GM18511 (cell line): ENCODE measurements around the gene ZNF502.
"Not testable (repeated sequence)": the region's sequence is repeated elsewhere in the genome, so short reads cannot be mapped to it uniquely, and the experiment has no call there.

Experiments used
- ATAC-seq: cut with Tn5 transposase; IDR thresholded peaks from one replicate; pipeline ENCODE4 v1.9.1; 2021; ENCODE audit warnings: mild to moderate bottlenecking, moderate library complexity; ENCODE audit not compliant: unreplicated experiment

The ZNF502 gene

DNA sequence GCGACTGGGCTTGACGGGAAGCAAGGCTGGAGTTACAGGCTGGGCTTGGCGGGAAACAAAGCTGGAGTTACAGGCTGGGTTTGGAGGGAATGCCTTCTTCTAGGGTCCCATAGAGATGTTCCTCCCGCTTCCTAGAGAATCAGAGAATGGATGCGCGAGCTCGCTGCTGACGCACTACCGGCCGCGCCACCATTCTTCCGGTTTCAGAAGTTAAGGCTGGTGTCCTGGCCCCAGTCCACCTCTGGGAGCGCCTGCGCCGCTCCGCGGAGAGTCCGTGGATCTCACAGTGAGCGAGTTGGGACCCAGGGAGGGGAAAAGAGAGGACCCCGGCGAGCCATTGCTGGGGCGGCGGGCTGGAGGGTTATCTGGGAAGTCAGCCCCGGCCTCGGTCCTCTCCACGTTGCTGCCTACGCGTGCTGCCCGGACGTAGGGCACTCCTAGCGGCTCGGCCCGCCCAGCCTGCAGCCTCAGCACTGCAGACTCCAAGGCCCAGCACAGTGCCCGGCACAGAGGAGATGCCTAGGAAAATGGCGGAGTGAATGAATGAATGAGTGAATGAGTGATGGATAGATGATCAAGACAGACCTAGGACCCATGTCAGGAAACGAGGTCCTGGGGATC is at the start of gene ZNF502:
ZNF502 (plus strand) TSS at position 206 of the 621 bp plus-strand sequence. CDS start 7,602 bp downstream, outside the sequence.
- ATAC-seq = no peak

DNA sequence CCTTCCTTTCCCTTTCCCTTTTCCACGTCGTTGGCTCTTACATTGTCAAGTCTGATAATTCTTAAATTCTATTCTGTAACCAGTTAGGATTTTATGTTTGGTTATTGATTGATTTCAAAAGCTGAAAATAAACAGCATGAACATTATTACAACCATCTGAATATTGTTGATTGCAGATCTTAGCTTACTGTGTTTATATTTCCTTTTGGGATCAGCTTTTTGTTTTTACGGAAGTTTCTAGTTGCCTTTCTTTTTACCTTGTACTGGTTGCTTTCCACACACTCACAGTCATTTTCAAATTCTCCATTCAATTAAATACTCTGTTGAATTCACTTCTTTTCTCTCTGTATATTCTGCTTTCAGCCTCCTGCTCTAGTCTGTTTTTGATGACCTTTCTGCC is 47.3 kb upstream of the ZNF502 start:
- no peak for ATAC-seq

DNA sequence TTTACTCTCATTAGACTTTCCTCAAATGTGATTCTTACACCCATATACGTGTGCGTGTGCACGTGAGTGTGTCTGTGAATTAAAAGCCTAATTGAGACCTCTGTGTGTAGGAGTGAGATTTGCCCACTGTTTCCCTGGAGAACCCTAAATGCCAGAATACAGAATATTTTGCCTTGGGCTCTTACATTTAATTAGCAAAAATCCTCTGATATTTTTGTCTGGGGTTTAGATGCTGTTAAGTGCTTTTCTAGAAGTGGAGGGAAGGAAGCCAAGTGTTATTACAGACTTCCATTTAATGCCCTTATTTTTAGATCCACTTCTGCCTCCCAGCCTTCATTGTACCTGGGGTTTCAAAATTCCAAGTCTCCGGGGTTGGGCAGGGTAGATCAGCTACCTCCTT is 46.1 kb upstream of the ZNF502 start:
- ATAC-seq = no peak

DNA sequence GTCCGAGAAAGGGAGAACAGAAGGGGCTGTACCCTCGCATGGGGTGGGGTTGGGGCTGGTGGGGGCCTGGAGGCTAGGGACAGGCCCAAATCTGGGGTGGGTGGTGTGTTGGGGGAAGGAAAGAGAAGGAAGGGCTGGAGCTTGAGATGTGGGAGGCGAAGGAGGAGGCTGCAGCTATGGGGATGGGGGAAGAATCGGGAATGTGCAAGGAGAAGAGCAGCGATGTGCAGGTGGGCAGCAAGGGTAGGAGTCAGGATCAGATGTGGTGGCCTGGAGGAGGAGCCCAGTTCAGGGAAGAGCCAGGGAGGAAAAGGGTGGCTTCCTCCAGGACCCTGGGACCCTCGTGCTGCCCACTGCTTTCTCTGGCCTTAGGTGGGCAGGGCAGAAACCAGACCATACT is 42.7 kb upstream of the ZNF502 start:
- ATAC-seq = no peak

DNA sequence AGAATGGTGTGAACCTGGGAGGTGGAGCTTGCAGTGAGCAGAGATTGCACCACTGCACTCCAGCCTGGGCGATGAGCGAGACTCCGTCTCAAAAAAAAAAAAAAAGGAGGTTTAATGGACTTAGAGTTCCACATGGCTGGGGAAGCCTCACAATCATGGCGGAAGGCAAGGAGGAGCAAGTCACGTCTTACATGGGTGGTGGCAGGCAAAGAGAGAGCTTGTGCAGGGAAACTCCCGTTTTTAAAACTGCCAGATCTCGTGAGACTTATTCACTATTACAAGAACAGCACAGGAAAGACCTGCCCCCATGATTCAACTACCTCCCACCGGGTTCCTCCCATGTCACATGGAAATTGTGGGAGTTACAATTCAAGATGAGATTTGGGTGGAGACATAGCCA is 39.0 kb upstream of the ZNF502 start:
- not testable (repeated sequence) for ATAC-seq

DNA sequence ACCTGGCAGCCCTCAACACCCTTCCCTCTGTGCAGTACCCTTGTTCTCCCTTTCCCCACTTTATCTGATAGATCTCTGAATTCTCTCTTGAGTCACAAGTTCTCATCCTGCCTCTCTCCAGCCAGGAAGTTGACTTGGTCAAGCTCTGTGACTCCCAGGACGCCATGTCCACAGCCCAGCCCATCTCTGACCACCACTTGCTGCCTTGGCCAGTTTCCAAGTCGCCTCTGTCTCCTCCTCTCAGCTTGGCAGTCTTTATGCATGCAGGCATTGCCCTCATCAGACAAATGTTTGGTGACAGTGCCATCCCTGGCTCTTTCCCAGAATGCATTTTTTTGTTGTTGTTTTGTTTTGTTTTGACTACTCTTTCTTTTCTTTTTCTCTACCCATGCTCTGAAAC is 38.2 kb upstream of the ZNF502 start:
- ATAC-seq = no peak

DNA sequence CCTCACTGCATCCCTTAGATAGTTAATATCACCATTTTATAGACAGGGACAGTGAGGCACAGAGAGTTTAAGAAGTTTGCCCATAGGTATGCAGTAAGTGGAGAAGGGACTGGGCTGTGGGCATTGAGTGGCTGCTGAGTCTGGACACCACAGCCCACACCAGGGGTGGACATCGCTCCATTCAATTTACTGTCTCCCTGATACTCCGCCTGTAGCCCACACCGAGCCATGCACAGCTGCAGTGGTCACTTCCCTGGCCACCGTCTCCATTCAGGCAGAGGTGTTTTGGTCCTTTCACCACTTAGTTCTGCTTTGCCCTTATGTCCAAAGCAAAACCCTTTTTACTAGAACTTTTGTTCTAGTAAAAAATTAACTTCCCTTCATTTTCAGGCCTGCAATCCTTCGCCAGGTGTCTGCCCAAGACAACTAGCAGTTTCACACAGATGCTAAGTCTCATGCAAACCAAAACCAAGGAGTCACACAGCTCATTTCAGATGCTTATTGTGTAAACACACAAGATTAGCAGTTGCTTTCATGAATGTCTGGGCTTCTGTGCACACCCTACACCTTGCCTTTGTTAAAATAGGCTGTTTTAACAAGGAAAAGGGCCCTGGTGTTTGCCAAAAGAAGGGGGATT is 33.9 kb upstream of the ZNF502 start:
- ATAC-seq = no peak

DNA sequence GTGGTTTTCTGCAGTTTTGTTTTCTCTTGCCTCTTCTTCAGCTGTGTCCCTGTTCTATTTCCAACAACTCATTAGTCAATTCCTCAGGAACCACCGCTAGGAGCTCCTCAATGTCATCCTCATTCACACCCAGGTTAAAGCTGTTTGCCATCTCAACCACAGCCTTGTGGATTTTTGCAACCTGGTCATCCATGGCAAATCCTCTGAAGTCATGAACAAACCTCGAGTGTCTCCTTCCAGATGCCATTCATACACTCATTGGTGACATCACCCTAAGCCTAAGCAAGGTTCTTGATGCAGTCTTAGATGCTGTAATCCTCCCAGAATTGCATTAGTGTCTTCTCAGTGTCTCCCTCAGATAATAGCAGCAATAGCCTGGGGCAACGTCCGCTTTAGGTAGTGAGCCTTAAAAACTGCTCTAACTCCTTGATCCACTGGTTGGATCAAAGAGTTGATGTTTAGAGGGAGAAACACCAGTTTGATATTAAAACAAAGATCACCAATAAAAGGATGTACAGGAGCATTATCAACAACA is 31.5 kb upstream of the ZNF502 start:
- ATAC-seq = no peak

DNA sequence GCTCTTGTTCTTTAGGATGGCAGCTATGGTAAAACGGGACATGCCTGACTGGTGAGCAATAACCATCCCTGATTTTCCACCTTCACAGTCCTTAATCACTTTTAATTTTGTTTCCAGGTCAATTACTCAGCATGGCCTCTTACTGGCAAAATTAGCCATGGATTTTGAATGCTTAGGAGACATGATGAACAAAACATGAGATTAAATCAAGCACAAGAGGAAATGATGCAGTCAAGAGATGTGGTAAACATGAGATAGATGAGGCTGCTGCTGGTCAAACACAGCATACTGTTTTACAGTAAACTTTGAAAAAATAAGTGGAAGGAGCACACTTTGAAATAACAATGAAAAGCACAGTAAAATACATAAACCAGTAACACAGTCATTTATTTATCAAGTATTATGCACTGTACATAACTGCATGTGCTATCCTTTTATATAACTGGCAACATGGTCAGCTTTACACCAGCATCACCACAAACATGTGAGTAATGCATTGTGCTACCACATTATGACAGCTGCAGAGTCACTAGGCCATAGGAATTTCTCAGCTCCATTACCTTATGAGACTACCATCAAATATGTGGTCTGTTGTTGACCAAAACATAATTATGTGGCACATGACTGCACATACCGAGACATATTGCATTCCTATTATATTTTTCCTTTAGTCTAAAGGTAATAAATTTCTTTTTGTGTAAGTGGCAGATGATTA is 30.1 kb upstream of the ZNF502 start:
- ATAC-seq = no peak

DNA sequence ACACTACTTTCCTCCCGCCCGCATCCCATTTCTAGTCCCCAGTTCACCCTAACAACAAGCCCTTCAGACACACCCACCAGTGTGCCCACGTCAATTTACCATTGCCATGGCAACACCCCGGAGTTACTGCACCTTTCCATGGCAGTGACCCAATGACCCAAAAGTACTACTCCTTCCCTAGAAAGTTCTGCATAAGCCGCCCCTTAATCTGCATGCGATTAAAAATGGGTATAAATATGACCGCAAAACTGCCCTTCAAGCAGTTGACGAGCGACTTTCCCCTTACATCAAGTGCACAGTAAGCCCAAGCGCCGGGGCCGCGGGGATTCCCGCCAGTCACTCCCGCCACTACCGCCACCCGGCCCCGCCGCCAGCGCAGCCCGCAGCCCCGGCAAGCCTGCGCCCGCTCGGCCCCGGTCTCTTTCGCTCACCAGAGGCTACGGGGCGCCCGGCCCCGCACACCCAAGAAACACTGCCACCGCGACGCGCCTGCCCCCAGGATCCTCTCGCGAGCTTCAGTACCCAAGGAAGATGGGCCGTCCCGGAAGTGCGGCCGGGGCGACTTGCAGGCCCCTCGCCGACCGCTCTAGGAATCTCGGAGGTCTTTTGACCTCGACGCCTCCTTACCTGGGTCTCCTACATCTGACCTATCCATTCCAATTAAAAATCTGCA is 27.2 kb upstream of the ZNF502 start:
- peak; percentile 82 for ATAC-seq

DNA sequence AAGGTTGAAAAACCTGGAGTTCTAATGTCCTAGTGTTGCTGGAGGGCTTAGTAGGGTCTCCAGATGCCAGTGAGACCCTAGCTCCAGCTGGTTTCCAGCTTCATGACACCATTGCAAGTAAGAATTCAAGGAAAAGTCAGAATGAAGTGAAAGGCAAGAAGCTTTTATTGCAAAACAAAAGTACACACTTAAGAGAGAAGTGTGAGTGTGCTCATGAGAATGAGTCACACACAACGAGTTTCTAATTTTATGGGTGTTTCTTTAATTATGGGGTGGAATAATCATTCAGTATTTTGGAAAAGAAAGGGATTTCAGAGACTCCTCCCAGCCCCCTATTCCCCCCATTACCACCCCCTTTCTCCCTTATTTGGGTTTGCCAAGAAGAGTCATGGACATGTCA is 24.6 kb upstream of the ZNF502 start:
- ATAC-seq = no peak

DNA sequence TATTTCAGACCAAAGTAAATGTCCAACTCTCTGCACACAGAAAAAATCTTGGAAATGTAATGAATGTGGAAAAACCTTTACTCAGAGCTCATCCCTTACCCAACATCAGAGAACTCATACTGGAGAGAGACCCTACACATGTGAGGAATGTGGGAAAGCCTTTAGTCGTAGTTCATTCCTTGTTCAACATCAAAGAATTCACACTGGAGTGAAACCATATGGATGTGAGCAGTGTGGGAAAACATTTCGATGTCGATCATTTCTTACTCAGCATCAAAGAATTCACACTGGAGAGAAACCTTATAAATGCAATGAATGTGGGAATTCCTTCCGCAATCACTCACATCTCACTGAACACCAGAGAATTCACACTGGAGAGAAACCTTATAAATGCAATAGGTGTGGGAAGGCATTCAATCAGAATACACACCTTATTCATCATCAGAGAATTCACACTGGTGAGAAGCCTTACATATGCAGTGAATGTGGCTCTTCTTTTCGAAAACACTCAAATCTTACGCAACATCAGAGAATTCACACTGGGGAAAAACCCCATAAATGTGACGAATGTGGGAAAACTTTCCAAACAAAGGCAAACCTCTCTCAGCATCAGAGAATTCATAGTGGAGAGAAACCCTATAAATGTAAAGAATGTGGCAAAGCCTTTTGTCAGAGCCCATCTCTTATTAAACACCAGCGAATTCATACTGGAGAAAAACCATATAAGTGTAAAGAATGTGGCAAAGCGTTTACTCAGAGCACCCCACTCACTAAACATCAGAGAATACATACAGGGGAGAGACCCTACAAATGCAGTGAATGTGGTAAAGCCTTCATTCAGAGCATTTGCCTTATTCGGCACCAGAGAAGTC is 9.0 kb downstream of the ZNF502 start:
- no peak for ATAC-seq

DNA sequence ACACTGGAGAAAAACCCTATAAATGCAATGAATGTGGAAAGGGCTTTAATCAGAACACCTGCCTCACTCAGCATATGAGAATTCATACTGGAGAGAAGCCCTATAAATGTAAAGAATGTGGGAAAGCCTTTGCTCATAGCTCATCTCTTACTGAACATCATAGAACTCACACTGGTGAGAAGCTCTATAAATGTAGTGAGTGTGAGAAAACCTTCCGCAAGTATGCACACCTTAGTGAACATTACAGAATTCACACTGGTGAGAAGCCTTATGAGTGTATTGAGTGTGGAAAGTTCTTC is 9.6 kb downstream of the ZNF502 start:
- no peak for ATAC-seq

DNA sequence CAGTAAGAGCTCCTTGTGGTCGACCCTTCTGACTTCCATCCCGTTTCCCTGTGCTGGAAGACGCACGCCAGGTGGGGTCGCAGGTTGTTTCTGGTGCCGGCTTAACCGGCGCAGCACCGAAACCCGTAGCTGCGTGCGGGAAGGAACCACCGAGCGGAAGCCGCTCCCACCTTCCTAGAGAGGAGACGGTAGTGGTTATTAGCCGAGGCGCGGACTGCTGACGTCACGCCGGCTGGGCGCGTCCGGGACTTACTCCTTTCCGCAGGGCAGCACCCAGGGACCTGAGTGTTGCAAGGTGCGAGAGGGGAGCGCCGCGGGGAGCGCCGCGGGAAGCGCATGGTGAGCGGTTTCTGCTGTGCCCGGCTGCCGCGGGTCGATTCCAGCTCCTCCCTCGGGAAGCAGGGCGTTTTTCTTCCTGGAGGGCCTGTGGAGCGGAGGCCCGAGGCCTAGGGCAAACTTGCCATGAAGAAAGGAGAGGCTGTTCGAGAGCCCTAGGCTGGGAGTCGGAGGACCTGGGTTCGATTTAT is 17.0 kb downstream of the ZNF502 start, which contains the start of gene ZNF501:
ZNF501 (plus strand) TSS at position 252 of the 527 bp plus-strand sequence. CDS start 4,787 bp downstream, outside the sequence.
- no peak for ATAC-seq

DNA sequence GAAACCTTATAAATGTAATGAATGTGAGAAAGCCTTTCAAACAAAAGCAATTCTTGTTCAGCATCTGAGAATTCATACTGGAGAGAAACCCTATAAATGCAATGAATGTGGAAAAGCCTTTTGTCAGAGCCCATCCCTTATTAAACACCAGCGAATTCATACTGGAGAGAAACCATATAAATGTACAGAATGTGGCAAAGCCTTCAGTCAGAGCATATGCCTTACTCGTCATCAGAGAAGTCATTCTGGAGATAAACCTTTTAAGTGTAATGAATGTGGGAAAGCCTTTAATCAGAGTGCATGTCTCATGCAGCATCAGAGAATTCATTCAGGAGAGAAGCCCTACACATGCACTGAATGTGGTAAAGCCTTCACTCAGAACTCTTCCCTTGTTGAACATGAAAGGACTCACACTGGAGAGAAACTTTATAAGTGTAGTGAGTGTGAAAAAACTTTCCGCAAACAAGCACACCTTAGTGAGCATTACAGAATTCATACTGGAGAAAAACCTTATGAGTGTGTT is 22.2 kb downstream of the ZNF502 start:
- ATAC-seq = no peak

DNA sequence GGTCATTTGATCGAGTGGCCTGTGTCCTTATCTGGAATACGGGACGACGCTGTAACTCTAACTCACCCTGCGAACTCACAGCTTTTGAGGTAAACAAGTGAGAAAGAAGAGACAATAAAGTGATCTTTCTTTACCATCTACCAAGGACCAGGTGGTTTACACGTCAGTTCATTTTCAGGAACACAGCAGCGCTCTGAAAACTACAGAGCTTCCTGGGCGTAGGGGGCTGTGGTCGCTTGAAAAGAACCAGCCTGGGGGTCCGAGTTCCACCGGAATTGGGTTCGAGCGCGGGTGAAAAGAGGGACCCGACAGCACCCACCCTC is 48.6 kb downstream of the ZNF502 start:
- ATAC-seq = no peak

DNA sequence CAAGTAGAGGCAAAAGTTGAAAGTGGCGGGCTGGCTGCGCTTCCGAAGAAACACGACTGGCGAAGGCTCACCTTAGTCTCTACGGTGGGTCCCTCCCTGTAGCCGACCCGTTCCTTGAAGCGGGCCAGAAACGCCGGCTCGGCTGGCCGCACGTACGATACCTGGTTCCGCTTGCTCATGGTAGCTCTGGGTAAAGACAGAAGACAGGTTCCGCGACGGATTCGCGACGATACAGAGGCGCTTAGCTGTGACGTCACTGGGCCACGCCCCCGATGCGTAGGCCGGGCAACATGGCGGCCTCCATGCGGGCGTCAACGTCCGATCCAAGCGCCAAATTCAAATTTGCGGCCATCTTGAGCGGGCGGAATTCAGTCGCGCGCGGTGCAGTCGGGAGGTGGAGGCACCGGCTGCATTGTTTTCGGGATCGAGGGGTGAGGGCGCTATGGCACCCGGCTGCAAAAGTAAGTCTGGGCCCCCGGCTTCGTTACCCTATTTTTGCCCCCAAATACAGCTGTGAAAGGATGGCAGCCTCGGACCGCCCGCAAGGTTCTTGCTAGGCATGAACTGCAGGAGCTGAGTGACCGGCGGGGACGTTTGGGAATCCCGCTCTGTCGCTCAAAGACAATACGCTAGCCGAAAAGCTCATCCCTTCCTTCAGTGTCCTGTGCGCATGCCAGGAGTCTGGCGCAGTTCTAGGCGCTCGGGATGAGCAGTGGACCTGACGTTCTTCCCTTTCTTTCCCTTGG is 49.1 kb downstream of the ZNF502 start, which contains the start of the genes KIAA1143 and KIF15:
KIAA1143 (minus strand) TSS at position 196 of the 746 bp plus-strand sequence; CDS start at position 179, 17 bp downstream.
KIF15 (plus strand) TSS at position 371 of the 746 bp plus-strand sequence; CDS start at position 443, 72 bp downstream.
- peak; percentile 91 for ATAC-seq

DNA sequence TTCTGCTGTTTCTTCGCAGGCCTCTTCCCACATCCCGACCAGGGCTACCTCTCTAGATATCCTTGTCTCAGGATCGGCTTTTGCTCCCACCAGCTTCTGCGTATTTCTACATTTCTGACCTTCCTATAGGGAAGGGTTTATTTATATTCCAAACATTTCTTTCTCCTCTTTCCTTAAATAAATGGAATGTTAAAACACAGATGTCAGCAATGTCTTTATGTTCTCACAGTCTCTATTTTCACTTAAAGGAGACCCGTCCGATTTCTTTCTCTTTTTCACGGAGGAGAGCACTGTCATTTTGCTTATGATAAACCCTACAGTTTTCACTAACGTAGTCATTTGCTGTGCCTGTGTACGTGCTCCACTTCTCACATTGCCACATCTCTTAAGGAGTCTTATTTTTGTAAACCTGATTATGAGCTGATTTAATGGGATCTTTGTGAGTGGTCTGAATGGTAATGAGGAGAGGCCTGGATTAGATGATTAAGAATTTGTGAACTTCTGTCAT is 49.8 kb downstream of the ZNF502 start:
- peak; percentile 22 for ATAC-seq

DNA sequence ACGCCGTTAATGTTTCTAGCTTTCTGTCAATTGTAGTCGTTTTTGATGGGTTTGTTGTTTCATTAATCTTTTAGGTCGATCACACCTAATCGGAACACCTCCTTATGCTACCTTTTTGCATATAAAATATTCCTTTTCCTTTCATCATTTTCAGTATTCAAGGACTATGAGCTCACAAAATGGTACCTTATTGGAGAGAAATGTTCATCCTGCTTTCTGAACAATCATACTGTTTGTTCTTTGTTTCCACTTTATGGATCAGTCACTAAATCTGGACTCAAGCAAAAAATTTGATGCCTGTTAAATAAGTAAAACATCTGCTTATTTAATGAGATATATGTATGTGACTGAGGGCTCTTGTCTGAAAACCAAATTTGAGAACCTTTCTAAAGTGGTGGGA is 50.2 kb downstream of the ZNF502 start:
- no peak for ATAC-seq
